Measurements from ENCODE around the gene SEPTIN7.

The SEPTIN7 gene

DNA sequence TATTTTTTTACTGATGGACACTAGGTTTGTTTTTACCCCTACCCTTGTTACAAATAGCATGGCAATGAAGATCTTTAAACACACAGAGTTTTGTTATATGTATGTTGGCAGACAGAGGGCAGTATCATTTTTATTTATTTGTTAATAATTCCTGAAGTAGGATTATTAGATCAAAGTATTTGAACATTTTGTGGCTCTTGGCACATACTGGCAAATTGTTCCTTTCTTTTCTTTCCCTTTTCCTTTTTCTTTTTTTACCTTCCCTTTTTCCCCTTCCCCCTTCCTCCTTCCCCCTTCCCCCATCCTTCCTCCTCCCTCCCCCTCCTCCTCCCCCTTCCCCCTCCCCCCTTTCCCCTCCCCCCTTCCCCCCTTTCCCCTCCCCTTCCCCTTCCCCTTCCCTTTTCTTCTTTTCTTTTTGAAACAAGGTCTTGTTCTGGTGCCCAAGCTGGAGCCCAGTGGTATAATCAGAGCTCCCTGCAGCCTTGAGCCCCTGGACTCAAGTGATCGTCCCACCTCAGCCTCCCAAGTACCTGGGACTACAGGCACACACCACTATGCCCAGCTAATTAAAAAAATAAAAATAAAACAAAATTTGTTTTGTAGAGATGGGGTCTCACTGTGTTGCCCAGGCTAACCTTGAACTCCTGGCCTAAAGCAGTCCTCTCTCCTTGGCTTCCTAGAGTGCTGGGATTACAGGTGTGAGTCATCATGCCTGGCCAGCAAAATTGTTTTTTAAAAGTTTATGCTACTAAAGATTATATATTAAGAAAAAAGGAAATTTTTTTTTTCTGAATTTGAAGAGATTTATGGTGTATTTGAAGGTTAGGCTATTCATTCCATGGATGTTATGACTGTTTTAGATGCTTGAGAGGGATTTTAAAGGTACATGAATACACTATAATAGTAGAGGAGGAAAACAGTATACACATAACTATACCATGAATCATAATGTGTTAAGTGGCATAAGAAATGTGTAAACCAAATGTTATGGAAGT is 39.3 kb downstream of the SEPTIN7 start:
- DNase-seq, result no peak

DNA sequence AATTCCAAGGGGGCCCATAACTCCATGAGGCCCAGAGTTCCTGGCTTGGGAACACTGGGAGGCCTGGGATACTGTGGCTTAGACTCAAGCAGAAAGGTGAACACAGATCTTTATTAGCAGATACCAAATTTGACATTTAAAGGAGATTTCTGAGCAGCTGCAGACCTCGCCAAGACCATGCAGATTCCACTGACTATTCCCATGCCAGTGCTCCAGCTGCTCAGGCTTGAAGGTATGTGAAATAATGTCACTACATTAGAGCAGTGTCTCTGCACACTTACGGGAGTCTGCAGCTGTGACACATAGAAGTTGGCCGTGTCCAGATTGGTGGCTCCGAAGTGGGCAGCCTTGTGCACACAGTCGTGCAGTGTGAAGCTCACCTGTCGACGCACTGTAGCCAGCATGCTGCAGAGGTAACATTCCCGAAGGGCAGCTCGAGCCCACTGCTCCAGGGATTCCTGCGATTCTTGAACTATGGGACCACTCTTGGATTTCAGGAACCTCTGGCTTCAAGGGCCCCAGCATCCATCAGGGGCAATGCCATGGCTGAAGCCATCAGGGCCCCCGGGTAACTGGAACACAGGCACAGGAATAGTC is 46.1 kb downstream of the SEPTIN7 start:
- no peak for DNase-seq

GRCh38 chr7:35848725-35849124 is 47.9 kb downstream of the SEPTIN7 start:
- DNase-seq, result no peak

GRCh38 chr7:35849158-35849831 is 48.4 kb downstream of the SEPTIN7 start:
- no peak for DNase-seq

DNA sequence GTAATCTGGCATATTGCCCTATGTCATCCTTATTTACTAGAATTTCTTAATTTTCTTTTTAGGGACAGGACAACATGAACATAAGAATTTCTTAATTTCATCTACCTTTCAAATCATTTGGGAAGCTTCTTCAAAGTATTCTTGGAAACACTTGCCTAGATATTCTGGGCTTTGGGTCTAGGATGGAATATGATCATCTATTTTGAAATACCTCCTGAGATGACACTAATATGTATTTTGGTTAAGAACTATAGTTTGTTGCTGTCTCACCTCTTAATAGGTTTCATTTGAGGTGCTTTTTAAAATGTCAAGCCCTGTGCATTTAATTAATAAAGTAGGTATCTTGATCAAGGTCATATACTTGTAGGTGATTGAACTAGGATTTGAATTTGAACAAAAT is 49.1 kb downstream of the SEPTIN7 start:
- no peak for DNase-seq
